Endothelial cell of umbilical vein (primary cell): Measurements from ENCODE around the gene CASP4. TPM values are rescaled to one million over a fixed set of nuclear protein-coding genes. Genes with fewer than 3 reads are reported as not detected.

ENCODE experiments used
- BruUV-seq: library from RNA; stranded (reverse); fragments of 400-500 nt; replicated peaks from 2 replicates; lab custom pipeline; 2021; lab: Mats Ljungman, UMichigan
- CTCF ChIA-PET: fragments of 300-600, 350-600 bp; sonication (Branson Sonifier 250); formaldehyde crosslinking; loops from one replicate; lab custom pipeline; 2021; ENCODE audit warnings: antibody characterized with exemption, inconsistent platforms; lab: Charles Lee
- POLR2A ChIA-PET: fragments of 300-600, 350-600 bp; sonication (Branson Sonifier 250); formaldehyde crosslinking; loops from one replicate; lab custom pipeline; 2021; ENCODE audit warnings: antibody characterized with exemption, inconsistent platforms; lab: Charles Lee
- DNase-seq: peaks from one replicate; pipeline ENCODE4 v3.0.0-alpha.2; 2011; ENCODE audit warnings: low read depth, low spot score
- FAIRE-seq: peaks from 2 replicates; lab custom pipeline; 2011; peaks lifted over from hg19 to GRCh38; lab: Jason Lieb, UNC
- H2AFZ ChIP-seq: 2 replicates; pipeline ENCODE4 v1.6.0; 2012; ENCODE audit warnings: low read depth, low read length, control low read depth, inconsistent platforms
- H3K27ac ChIP-seq: 2 replicates; pipeline ENCODE4 v1.5.1; 2011; ENCODE audit warnings: low read depth, mild to moderate bottlenecking, control low read depth, low read length, moderate library complexity; ENCODE audit not compliant: insufficient read depth
- H3K27me3 ChIP-seq, 2 experiments: 2 replicates each; pipeline versions ENCODE4 v1.6.0 to v1.6.1; 2011; ENCODE audit warnings: low read length in 2 of 2, mixed read lengths in 1 of 2; ENCODE audit not compliant: control insufficient read depth in 2 of 2, insufficient read depth in 2 of 2
- H3K36me3 ChIP-seq, 2 experiments: 2 replicates in 1 of 2; 3 replicates in 1 of 2; pipeline ENCODE4 v1.5.1; 2011; ENCODE audit warnings: low read length in 2 of 2, mild to moderate bottlenecking in 1 of 2, moderate library complexity in 1 of 2; ENCODE audit not compliant: control insufficient read depth in 2 of 2, insufficient read depth in 2 of 2; ENCODE audit errors: extremely low read depth in 1 of 2
- H3K4me1 ChIP-seq: 3 replicates; pipeline ENCODE4 v1.5.1; 2011; ENCODE audit warnings: mild to moderate bottlenecking, low read length; ENCODE audit not compliant: control insufficient read depth, insufficient read depth; ENCODE audit errors: extremely low read depth
- H3K4me2 ChIP-seq: 2 replicates; pipeline ENCODE4 v1.6.1; 2011; ENCODE audit warnings: low read length, control low read depth, mixed read lengths; ENCODE audit not compliant: insufficient read depth
- H3K4me3 ChIP-seq, 3 experiments: fragments of 200-600 bp in 1 of 3; sonication (generic), shearing (Covaris generic) in 1 of 3; replicated peaks in 1 of 3; 2 replicates each; pipeline ENCODE4 v1.5.1; 2011 to 2016; ENCODE audit warnings: control low read depth in 3 of 3, low read length in 3 of 3, mild to moderate bottlenecking in 2 of 3, inconsistent platforms in 1 of 3, low read depth in 1 of 3, moderate library complexity in 1 of 3; ENCODE audit not compliant: insufficient read depth in 1 of 3
- H3K79me2 ChIP-seq: 2 replicates; pipeline ENCODE4 v1.6.0; 2012; ENCODE audit warnings: low read length, inconsistent platforms; ENCODE audit not compliant: control insufficient read depth, insufficient read depth
- H3K9ac ChIP-seq: replicated peaks from 2 replicates; pipeline ENCODE3; 2011; ENCODE audit warnings: low read length, control low read depth; ENCODE audit not compliant: insufficient read depth; ENCODE audit errors: extremely low read depth
- H3K9me1 ChIP-seq: replicated peaks from 3 replicates; pipeline ENCODE4 v1.6.0; 2011; ENCODE audit warnings: mild to moderate bottlenecking, low read length; ENCODE audit not compliant: control insufficient read depth, insufficient read depth; ENCODE audit errors: extremely low read depth
- H3K9me3 ChIP-seq: replicated peaks from 2 replicates; pipeline ENCODE4 v1.5.1; 2012; ENCODE audit warnings: low read length, inconsistent platforms; ENCODE audit not compliant: control insufficient read depth, insufficient read depth
- H4K20me1 ChIP-seq: replicated peaks from 2 replicates; pipeline ENCODE3; 2011; ENCODE audit warnings: mild to moderate bottlenecking, low read length; ENCODE audit not compliant: control insufficient read depth, insufficient read depth; ENCODE audit errors: extremely low read depth
- EZH2 ChIP-seq: IDR thresholded peaks from 2 replicates; pipeline ENCODE4 v1.6.1; 2012; ENCODE audit warnings: borderline replicate concordance, low read depth, mild to moderate bottlenecking, moderate library complexity, low read length, inconsistent platforms; ENCODE audit not compliant: severe bottlenecking
- FOS ChIP-seq: IDR thresholded peaks from 2 replicates; pipeline ENCODE4 v1.6.1; 2011; ENCODE audit warnings: mild to moderate bottlenecking, low read length, moderate library complexity, borderline replicate concordance; ENCODE audit not compliant: insufficient read depth
- JUN ChIP-seq: IDR thresholded peaks from 2 replicates; pipeline ENCODE4 v1.6.1; 2011; ENCODE audit warnings: borderline replicate concordance, low read depth; ENCODE audit not compliant: insufficient read length, insufficient read depth
- MYC ChIP-seq: IDR thresholded peaks from one replicate; pipeline ENCODE4 v1.6.1; 2011; ENCODE audit warnings: mild to moderate bottlenecking, low read depth, low read length
- POLR2A ChIP-seq: IDR thresholded peaks from 2 replicates; pipeline ENCODE4 v1.6.1; 2012; ENCODE audit warnings: low read depth, mild to moderate bottlenecking, control low read depth, low read length
- dilution Hi-C: fragments of 300-500 bp; cut with MboI; formaldehyde crosslinking; loops from one replicate; pipeline ENCODE4 v1.15.0; 2019; ENCODE audit warnings: low sequenced_read_pairs; ENCODE audit not compliant: extremely low pct_ligation_motif_present
- intact Hi-C: fragments of 100-400 bp; cut with micrococcal nuclease; formaldehyde crosslinking; loops from one replicate; pipeline ENCODE4 v1.10.0; 2022
- polyA plus RNA-seq, 4 experiments: library from polyadenylated mRNA; depleted of rRNA in 3 of 4; stranded (reverse) in 3 of 4; unstranded in 1 of 4; fragments of >200 nt; gene quantifications; 2 replicates each; pipeline versions ENCODE4 v1.2.1 to v1.2.3, GENCODE V29; 2011 to 2012; ENCODE audit warnings: missing spikeins in 1 of 4
- total RNA-seq: library from RNA; stranded (reverse); gene quantifications from 2 replicates; pipeline ENCODE4 v1.2.3, GENCODE V29; 2021

CASP4 gene
- total and polyA plus RNA-seq, 2 donors (not counting 3 experiments of a cell fraction or from before 2014, with no cell fraction given), result 83.1 to 89.1 TPM

DNA sequence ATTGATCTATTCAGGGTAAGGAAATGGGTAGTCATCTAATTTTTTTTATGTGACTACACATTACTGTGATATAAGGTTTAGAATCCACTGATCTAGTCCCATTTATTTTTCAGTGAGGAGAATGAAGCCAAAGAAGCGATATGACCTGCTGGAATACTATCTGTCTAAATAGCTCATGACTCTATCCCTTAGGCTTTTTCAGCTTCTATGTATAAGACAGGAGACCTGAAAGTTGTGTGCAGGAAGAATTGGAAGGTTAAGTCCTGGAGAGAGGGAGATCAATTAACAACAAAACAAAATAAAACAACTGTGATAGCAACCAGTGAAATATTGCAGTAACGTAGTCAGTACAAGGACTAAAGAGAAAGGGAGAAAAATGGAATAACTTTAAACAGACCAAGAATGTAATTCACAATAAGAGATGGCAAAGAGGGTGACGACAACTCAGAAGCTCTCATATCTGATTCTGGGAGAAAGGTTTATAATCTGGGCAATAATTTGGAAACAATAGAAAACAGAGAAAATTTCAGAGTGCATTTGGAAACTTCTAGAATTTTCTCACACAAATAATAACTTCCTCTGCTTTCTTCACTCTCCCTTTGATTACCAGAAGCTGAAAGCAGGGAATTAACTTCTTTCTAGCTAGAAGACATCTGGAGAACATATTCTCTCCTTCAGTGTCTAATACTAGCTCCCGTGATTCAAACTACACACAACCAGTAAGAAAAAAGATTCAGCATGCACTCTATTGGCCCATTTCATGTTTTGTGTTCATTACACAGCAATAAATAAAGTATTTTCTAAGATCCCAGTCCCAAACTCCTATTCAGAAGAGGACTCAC lies 50.9 kb downstream of the CASP4 start:
- ChIA-PET CTCF (interaction anchor here (0.8 to 2.8 kb wide), 4 partner anchors 30 to 1235 kb away, joined by 3 to 9 read pairs (median 5); no protein-coding TSS in a partner anchor), POLR2A (no interaction called here)
- no peaks in the 10 kb centered on the region for H3K36me3 ChIP-seq
- dilution Hi-C loops, result no loop called here
- intact Hi-C loops, result loop anchor here (1.0 to 5.0 kb wide), 3 partner anchors 19 to 1290 kb away; partner anchors contain the start of genes CASP12 and CASP4
- H3K79me2 ChIP-seq, result no peaks in the 10 kb centered on the region
- H3K27ac ChIP-seq, result peak overlapping the region; percentile 81
- peak overlapping the region; percentile 87 for H3K9ac ChIP-seq
- peak overlapping the region; percentile 55 to 81 (median 65) for H3K4me3 ChIP-seq
- H3K27me3 ChIP-seq, result no peaks in the 10 kb centered on the region
- no peaks in the 10 kb centered on the region for H4K20me1 ChIP-seq
- BruUV-seq, result TSS peak; percentile 65
- DNase-seq (peak; percentile 56), FAIRE-seq (no peak)
- H3K9me3 ChIP-seq, result no peaks in the 10 kb centered on the region
- peak overlapping the region; percentile 93 for H2AFZ ChIP-seq
- H3K4me1 ChIP-seq, result peaks cover 25% of the 10 kb centered on the region
- TF ChIP-seq POLR2A, result peak; percentile 35
- TF ChIP-seq MYC, result no peak
- H3K9me1 ChIP-seq, result no peaks in the 10 kb centered on the region
- H3K4me2 ChIP-seq, result peak overlapping the region; percentile 97

- Histone ChIP-seq H4K20me1 (no peaks in the 10 kb centered on the region), H2AFZ (peak overlapping the region; percentile 67), H3K27ac (peak overlapping the region; percentile 65), H3K36me3 (no peaks in the 10 kb centered on the region), H3K4me2 (peak overlapping the region; percentile 97), H3K4me1 (peaks cover 25% of the 10 kb centered on the region), H3K79me2 (no peaks in the 10 kb centered on the region), H3K4me3 (peak overlapping the region in 2 of 3 experiments; percentile 55 to 81), H3K9me3 (no peaks in the 10 kb centered on the region), H3K9me1 (no peaks in the 10 kb centered on the region), H3K9ac (peak overlapping the region; percentile 87), H3K27me3 (no peaks in the 10 kb centered on the region)
- TF ChIP-seq JUN, result peak; percentile 41
- TF ChIP-seq FOS, result peak; percentile 8
- no peak for TF ChIP-seq EZH2
- ChIA-PET CTCF (interaction anchor here (0.8 to 2.8 kb wide), 4 partner anchors 9 to 307 kb away, joined by 3 to 9 read pairs (median 4); partner anchors contain the start of gene CASP12), POLR2A (no interaction called here)
- peak; percentile 79 for DNase-seq
- dilution Hi-C loops (no loop called here), intact Hi-C loops (loop anchor here (5.0 kb wide), 1 partner anchor 1289 kb away; no protein-coding TSS in a partner anchor)
- no peak for FAIRE-seq
- BruUV-seq, result no TSS peak
Observed at GRCh38 chr11:104916442-104916841, 51.9 kb downstream of the CASP4 start.
